HepG2 (cell line): Measurements from ENCODE around the gene SAMD8. TPM values are rescaled to one million over a fixed set of nuclear protein-coding genes. Genes with fewer than 3 reads are reported as not detected.

Experiments
- ATAC-seq: fragments of 200-7000 bp; cut with Tn5 transposase; 3 replicates; pipeline ENCODE4 v1.9.1; 2020; ENCODE audit warnings: mild to moderate bottlenecking, moderate library complexity
- BruUV-seq: library from RNA; stranded (reverse); fragments of 400-500 nt; replicated peaks from 2 replicates; lab custom pipeline; 2021; lab: Mats Ljungman, UMichigan
- CTCF ChIA-PET: fragments of 300-600 bp; formaldehyde crosslinking; extraction: SDS; loops from one replicate; lab custom pipeline; 2021; ENCODE audit warnings: low total read pairs, inconsistent platforms, low intra/inter-chr PET ratio; lab: Yijun Ruan, JAX
- POLR2A ChIA-PET: fragments of 350-600 bp; sonication (Branson Sonifier 250); formaldehyde crosslinking; loops from one replicate; lab custom pipeline; 2020; ENCODE audit warnings: antibody characterized with exemption, inconsistent platforms; lab: Yijun Ruan, JAX
- DNase-seq: peaks from one replicate; pipeline ENCODE4 v3.0.0-alpha.2; 2015; ENCODE audit warnings: low spot score
- FAIRE-seq: peaks from 3 replicates; lab custom pipeline; 2011; peaks lifted over from hg19 to GRCh38; lab: Jason Lieb, UNC
- H2AFZ ChIP-seq: one replicate; pipeline ENCODE4 v1.6.1; 2011; ENCODE audit warnings: low read length, inconsistent platforms
- H3K27ac ChIP-seq: fragments of 300-600 bp; 3 replicates; pipeline ENCODE4 v1.8.0; 2011; ENCODE audit warnings: mixed run types, mild to moderate bottlenecking, mixed read lengths, low read length, inconsistent platforms; ENCODE audit not compliant: insufficient read depth; ENCODE audit errors: extremely low read length
- H3K27me3 ChIP-seq, 2 experiments: fragments of 200-600 bp in 1 of 2; 2 replicates in 1 of 2; 3 replicates in 1 of 2; pipeline versions ENCODE4 v1.6.0 to v1.8.0; 2011; ENCODE audit warnings: low read length in 2 of 2, mild to moderate bottlenecking in 2 of 2, moderate library complexity in 2 of 2, inconsistent platforms in 1 of 2; ENCODE audit not compliant: insufficient read depth in 2 of 2, control insufficient read depth in 1 of 2
- H3K36me3 ChIP-seq, 2 experiments: fragments of 200-600 bp in 1 of 2; replicated peaks in 1 of 2; 2 replicates in 1 of 2; 3 replicates in 1 of 2; pipeline versions ENCODE4 v1.5.1 to v1.8.0; 2011; ENCODE audit warnings: low read length in 2 of 2, inconsistent platforms in 1 of 2; ENCODE audit not compliant: insufficient read depth in 2 of 2, control insufficient read depth in 1 of 2
- H3K4me1 ChIP-seq: 2 replicates; pipeline ENCODE4 v1.5.1; 2012; ENCODE audit warnings: low read length, inconsistent platforms; ENCODE audit not compliant: insufficient read depth
- H3K4me2 ChIP-seq: 2 replicates; pipeline ENCODE4 v1.6.0; 2011; ENCODE audit warnings: low read depth, low read length, inconsistent platforms
- H3K4me3 ChIP-seq, 3 experiments: fragments of 200-600 bp in 1 of 3; sonication (generic), shearing (Covaris generic) in 1 of 3; replicated peaks in 1 of 3; 2 replicates each; pipeline ENCODE4 v1.5.1; 2011 to 2016; ENCODE audit warnings: low read length in 3 of 3, inconsistent platforms in 2 of 3, low read depth in 2 of 3, mild to moderate bottlenecking in 2 of 3, control low read depth in 1 of 3, mixed read lengths in 1 of 3; ENCODE audit not compliant: insufficient read depth in 1 of 3
- H3K79me2 ChIP-seq: one replicate; pipeline ENCODE4 v1.6.1; 2011; ENCODE audit warnings: low read length, inconsistent platforms; ENCODE audit not compliant: insufficient read depth
- H3K9ac ChIP-seq: 2 replicates; pipeline ENCODE4 v1.6.0; 2011; ENCODE audit warnings: mild to moderate bottlenecking, low read depth, low read length, inconsistent platforms; ENCODE audit not compliant: insufficient read depth
- H3K9me3 ChIP-seq: 2 replicates; pipeline ENCODE4 v1.5.1; 2012; ENCODE audit warnings: mild to moderate bottlenecking, low read length
- H4K20me1 ChIP-seq: 2 replicates; pipeline ENCODE4 v1.6.0; 2011; ENCODE audit warnings: inconsistent platforms, mild to moderate bottlenecking, low read length, moderate library complexity; ENCODE audit not compliant: insufficient read depth
- ATAD3A ChIP-seq: sonication (generic); formaldehyde crosslinking; IDR thresholded peaks from 2 replicates; pipeline ENCODE4 v1.4.0; 2020; ENCODE audit warnings: missing genetic modification reagents
- ELF1 ChIP-seq: sonication (generic); formaldehyde crosslinking; IDR thresholded peaks from 2 replicates; pipeline ENCODE4 v1.4.0; 2020; ENCODE audit warnings: missing genetic modification reagents
- ELF4 ChIP-seq: sonication (generic); formaldehyde crosslinking; IDR thresholded peaks from 2 replicates; pipeline ENCODE4 v1.5.0; 2020; ENCODE audit warnings: missing genetic modification reagents, mild to moderate bottlenecking, moderate library complexity, borderline replicate concordance
- HNF1B ChIP-seq: sonication (generic); formaldehyde crosslinking; IDR thresholded peaks from 2 replicates; pipeline ENCODE4 v1.5.1; 2020; ENCODE audit warnings: mild to moderate bottlenecking, moderate library complexity, missing genetic modification reagents
- MAF1 ChIP-seq: sonication (generic); formaldehyde crosslinking; IDR thresholded peaks from 2 replicates; pipeline ENCODE4 v1.5.0; 2020; ENCODE audit warnings: missing genetic modification reagents, borderline replicate concordance
- MED1 ChIP-seq: sonication (generic); formaldehyde crosslinking; IDR thresholded peaks from 2 replicates; pipeline ENCODE4 v1.4.0; 2020; ENCODE audit warnings: missing genetic modification reagents
- SRY ChIP-seq: sonication (generic); formaldehyde crosslinking; IDR thresholded peaks from 2 replicates; pipeline ENCODE4 v1.8.0; 2022; ENCODE audit warnings: mild to moderate bottlenecking, missing genetic modification reagents
- STAG1 ChIP-seq: sonication (generic); formaldehyde crosslinking; IDR thresholded peaks from 2 replicates; pipeline ENCODE4 v1.4.0; 2020; ENCODE audit warnings: missing genetic modification reagents
- TEAD3 ChIP-seq: optimal IDR thresholded peaks from 2 replicates; pipeline ENCODE3; 2016; ENCODE audit warnings: borderline replicate concordance
- ZBTB8A ChIP-seq: sonication (generic); formaldehyde crosslinking; IDR thresholded peaks from 2 replicates; pipeline ENCODE4 v1.4.0; 2020; ENCODE audit warnings: mild to moderate bottlenecking, low read depth, missing genetic modification reagents, borderline replicate concordance
- ZNF282 ChIP-seq: fragments of 450-650 bp; IDR thresholded peaks from 2 replicates; pipeline ENCODE4 v1.6.1; 2018; ENCODE audit not compliant: partially characterized antibody
- ZNF460 ChIP-seq: sonication (generic); formaldehyde crosslinking; IDR thresholded peaks from 2 replicates; pipeline ENCODE4 v1.5.1; 2020; ENCODE audit warnings: missing genetic modification reagents, mild to moderate bottlenecking, borderline replicate concordance
- ZNF709 ChIP-seq: sonication (generic); formaldehyde crosslinking; IDR thresholded peaks from 2 replicates; pipeline ENCODE4 v1.5.0; 2020; ENCODE audit warnings: mild to moderate bottlenecking, missing genetic modification reagents
- WGBS: methylation state at CpG from one replicate; pipeline ENCODE4 v1.1.6; 2017; ENCODE audit warnings: low lambda C conversion rate; 5-methylcytosine and 5-hydroxymethylcytosine counted together
- in situ Hi-C: cut with HindIII; loops from 2 replicates; pipeline ENCODE4 v1.10.0; 2017; ENCODE audit warnings: low pct_unique_long_range_greater_than_20kb; ENCODE audit not compliant: extremely low pct_ligation_motif_present
- intact Hi-C: fragments of 100-400 bp; cut with micrococcal nuclease; formaldehyde crosslinking; loops from one replicate; pipeline ENCODE4 v1.10.0; 2022; ENCODE audit not compliant: unreplicated experiment
- polyA plus RNA-seq, 8 experiments: library from polyadenylated mRNA; depleted of rRNA in 3 of 8; stranded (reverse) in 7 of 8; unstranded in 1 of 8; fragments of >200 nt; fragmentation: Illumina TruSeq in 4 of 8; extraction: Trizol in 4 of 8; gene quantifications; 2 replicates each; pipeline versions ENCODE4 v1.2.1 to v1.2.3, GENCODE V29; 2011 to 2016; ENCODE audit warnings: low read depth in 4 of 8, missing spikeins in 1 of 8, mixed read lengths in 1 of 8; ENCODE audit not compliant: insufficient read depth in 1 of 8
- total RNA-seq, 5 experiments: library from RNA; depleted of rRNA; stranded (reverse); fragments of >200 nt; fragmentation: Illumina TruSeq; extraction: Trizol; gene quantifications; 2 replicates each; pipeline ENCODE4 v1.2.3, GENCODE V29; 2016; ENCODE audit warnings: low read depth in 1 of 5
- TF ChIP-seq, protein P1 (sequence below): sonication (generic); formaldehyde crosslinking; IDR thresholded peaks from 2 replicates; pipeline ENCODE4 v1.5.1; 2020; ENCODE audit warnings: missing genetic modification reagents, mild to moderate bottlenecking, borderline replicate concordance
- TF ChIP-seq, protein P2 (sequence below): sonication (generic); formaldehyde crosslinking; IDR thresholded peaks from 2 replicates; pipeline ENCODE4 v1.4.0; 2020; ENCODE audit warnings: low read depth, missing genetic modification reagents

Gene SAMD8
- total and polyA plus RNA-seq, 2 of the 13 experiments (the other 11 are each of a cell fraction or from before 2014, with no cell fraction given) = 10.4 to 13.2 TPM

DNA sequence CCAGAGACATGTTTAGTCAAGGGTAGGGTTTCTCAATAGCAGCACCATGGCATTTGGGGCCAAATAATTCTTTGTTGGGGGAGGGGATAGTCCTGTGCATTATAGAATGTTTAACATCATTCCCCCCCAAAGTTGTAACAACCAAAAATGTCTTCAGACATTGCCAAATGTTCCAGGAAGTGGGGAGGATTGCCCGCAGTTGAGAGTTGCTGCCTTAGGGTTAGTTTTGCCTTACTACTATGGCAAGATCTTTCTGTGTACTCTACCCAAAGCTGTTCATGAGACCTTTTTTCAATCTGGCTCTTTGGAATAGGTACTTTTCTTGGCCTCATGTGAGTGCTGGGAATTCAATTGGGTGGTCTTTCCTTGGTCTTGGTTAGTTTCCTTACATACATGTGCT, 34.1 kb downstream of the SAMD8 start (continued):
- TF ChIP-seq MED1 (CRISPR knock-in tag) (no peak), MAF1 (no peak), ZBTB8A (no peak), ZNF460 (no peak), HNF1B (CRISPR knock-in tag) (no peak)
- TF ChIP-seq, all 625 proteins: peak for 0

GRCh38 chr10:75146780-75147179, 35.3 kb downstream of the SAMD8 start:
- ChIA-PET POLR2A (interaction anchor here (0.7 kb wide), 1 partner anchor 949 kb away, joined by 3 read pairs; no protein-coding TSS in a partner anchor), CTCF (no interaction called here)
- 97% methylated on average over 2 of the region's 2 CpGs for WGBS
- no peaks in the 10 kb centered on the region for H3K27me3 ChIP-seq
- FAIRE-seq (no peak), DNase-seq (no peak), ATAC-seq (no peak)
- H3K4me2 ChIP-seq = no peak overlapping the region
- peaks cover 2 to 11% of the 10 kb centered on the region in 2 experiments; a peak in 3 of 5 replicates for H3K36me3 ChIP-seq
- TF ChIP-seq ZNF282 (no peak), ELF4 (CRISPR knock-in tag) (no peak), ZNF709 (CRISPR knock-in tag) (no peak), ATAD3A (no peak), TEAD3 (CRISPR knock-in tag) (no peak), ELF1 (CRISPR knock-in tag) (no peak), SRY (no peak), STAG1 (CRISPR knock-in tag) (no peak), MED1 (CRISPR knock-in tag) (no peak)
- TF ChIP-seq, protein P1, sequence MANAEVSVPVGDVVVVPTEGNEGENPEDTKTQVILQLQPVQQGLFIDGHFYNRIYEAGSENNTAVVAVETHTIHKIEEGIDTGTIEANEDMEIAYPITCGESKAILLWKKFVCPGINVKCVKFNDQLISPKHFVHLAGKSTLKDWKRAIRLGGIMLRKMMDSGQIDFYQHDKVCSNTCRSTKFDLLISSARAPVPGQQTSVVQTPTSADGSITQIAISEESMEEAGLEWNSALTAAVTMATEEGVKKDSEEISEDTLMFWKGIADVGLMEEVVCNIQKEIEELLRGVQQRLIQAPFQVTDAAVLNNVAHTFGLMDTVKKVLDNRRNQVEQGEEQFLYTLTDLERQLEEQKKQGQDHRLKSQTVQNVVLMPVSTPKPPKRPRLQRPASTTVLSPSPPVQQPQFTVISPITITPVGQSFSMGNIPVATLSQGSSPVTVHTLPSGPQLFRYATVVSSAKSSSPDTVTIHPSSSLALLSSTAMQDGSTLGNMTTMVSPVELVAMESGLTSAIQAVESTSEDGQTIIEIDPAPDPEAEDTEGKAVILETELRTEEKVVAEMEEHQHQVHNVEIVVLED (CRISPR knock-in tag) = no peak
- TF ChIP-seq, protein P2, sequence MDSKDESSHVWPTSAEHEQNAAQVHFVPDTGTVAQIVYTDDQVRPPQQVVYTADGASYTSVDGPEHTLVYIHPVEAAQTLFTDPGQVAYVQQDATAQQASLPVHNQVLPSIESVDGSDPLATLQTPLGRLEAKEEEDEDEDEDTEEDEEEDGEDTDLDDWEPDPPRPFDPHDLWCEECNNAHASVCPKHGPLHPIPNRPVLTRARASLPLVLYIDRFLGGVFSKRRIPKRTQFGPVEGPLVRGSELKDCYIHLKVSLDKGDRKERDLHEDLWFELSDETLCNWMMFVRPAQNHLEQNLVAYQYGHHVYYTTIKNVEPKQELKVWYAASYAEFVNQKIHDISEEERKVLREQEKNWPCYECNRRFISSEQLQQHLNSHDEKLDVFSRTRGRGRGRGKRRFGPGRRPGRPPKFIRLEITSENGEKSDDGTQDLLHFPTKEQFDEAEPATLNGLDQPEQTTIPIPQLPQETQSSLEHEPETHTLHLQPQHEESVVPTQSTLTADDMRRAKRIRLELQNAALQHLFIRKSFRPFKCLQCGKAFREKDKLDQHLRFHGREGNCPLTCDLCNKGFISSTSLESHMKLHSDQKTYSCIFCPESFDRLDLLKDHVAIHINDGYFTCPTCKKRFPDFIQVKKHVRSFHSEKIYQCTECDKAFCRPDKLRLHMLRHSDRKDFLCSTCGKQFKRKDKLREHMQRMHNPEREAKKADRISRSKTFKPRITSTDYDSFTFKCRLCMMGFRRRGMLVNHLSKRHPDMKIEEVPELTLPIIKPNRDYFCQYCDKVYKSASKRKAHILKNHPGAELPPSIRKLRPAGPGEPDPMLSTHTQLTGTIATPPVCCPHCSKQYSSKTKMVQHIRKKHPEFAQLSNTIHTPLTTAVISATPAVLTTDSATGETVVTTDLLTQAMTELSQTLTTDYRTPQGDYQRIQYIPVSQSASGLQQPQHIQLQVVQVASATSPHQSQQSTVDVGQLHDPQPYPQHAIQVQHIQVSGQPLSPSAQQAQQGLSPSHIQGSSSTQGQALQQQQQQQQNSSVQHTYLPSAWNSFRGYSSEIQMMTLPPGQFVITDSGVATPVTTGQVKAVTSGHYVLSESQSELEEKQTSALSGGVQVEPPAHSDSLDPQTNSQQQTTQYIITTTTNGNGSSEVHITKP = no peak
- in situ Hi-C loops = no loop called here
- H3K9me3 ChIP-seq = no peaks in the 10 kb centered on the region
- no peak overlapping the region for H2AFZ ChIP-seq
- no peak overlapping the region for H3K4me3 ChIP-seq
- BruUV-seq = no TSS peak
- peaks cover 27% of the 10 kb centered on the region for H3K79me2 ChIP-seq
- H4K20me1 ChIP-seq = no peaks in the 10 kb centered on the region
- no peak overlapping the region for H3K9ac ChIP-seq
- H3K4me1 ChIP-seq = peaks cover 38% of the 10 kb centered on the region
- H3K27ac ChIP-seq = no peak overlapping the region
- intact Hi-C loops = no loop called here
